Muscle layer of colon (tissue), 2 donors: ENCODE data around the gene PHYKPL.

ENCODE experiments used
- H3K27ac ChIP-seq: one replicate; pipeline ENCODE4 v1.7.0; 2013; ENCODE audit warnings: low read depth, mild to moderate bottlenecking, low read length, moderate library complexity
- H3K27me3 ChIP-seq, 2 donors: one replicate each; pipeline ENCODE4 v1.7.0; 2013; ENCODE audit warnings: low read length in 2 of 2, mild to moderate bottlenecking in 2 of 2; ENCODE audit not compliant: insufficient read depth in 2 of 2, control insufficient read depth in 1 of 2
- H3K36me3 ChIP-seq: one replicate; pipeline ENCODE4 v1.7.0; 2013; ENCODE audit warnings: mild to moderate bottlenecking, low read length; ENCODE audit not compliant: insufficient read depth
- H3K4me1 ChIP-seq: one replicate; pipeline ENCODE4 v1.7.0; 2013; ENCODE audit warnings: mild to moderate bottlenecking, low read length; ENCODE audit not compliant: insufficient read depth
- H3K4me3 ChIP-seq, 2 donors: one replicate each; pipeline ENCODE4 v1.7.0; 2013; ENCODE audit warnings: low read length in 2 of 2, low read depth in 1 of 2, mild to moderate bottlenecking in 1 of 2, moderate library complexity in 1 of 2
- H3K9ac ChIP-seq: one replicate; pipeline ENCODE4 v1.7.0; 2013; ENCODE audit warnings: low read length
- H3K9me3 ChIP-seq: one replicate; pipeline ENCODE4 v1.7.0; 2013; ENCODE audit warnings: mild to moderate bottlenecking, low read length
- donor health status: abdominal sarcoma.
- donor health status: Adenocarcinoma of cecum.

The PHYKPL gene

DNA sequence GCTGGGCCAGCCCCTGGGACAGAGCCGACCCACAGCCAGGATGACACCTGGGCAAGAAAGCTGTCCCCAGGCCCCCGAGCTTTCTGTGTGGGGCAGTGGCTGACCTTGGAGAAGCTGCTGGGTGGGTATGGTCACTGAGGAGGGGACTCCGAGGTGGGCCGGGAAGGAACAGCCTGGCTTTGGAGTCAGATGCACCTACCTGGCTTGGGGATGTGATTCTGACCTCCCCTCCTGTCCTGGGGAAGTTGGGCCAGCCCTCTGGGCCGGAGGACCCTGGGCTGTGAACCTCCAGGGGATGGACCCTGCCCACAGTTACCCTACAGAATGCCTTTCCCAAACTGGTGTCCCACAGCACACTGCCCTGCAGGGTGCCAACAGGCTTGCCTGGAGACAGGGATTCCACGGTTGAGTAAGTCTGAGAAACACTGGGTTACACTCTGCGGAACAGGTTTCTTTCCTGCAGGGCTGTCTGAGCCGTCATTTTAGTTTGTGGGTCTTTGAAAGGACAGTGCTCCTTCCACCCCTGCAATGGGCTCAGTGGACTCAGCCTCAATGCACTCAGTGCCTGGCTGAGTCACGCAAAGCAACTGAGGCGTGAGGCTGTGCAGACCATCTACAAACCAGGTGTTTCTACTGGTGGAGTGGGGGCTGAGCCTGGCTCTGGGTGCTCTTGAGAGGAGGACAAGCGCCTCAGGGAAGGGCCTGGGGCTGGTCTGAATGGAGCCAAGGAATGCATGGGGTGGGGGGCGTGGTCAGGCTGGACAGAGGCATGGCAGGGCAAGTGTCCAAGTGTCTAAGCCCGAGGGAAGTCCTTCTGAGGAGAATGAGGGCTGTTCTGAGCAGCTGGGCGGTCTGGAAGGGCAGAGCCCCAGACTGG lies 41.3 kb upstream of the PHYKPL start:
- no peak overlapping the region for H3K9ac ChIP-seq
- H3K27ac ChIP-seq, result no peak overlapping the region
- no peaks in the 10 kb centered on the region for H3K36me3 ChIP-seq
- H3K4me1 ChIP-seq, result no peaks in the 10 kb centered on the region
- peaks cover 0 to 2% of the 10 kb centered on the region in 2 donors for H3K27me3 ChIP-seq
- H3K4me3 ChIP-seq, result no peak overlapping the region
- H3K9me3 ChIP-seq, result no peaks in the 10 kb centered on the region

GRCh38 chr5:178273041-178273440 lies 40.4 kb upstream of the PHYKPL start:
- H3K27ac ChIP-seq, result no peak overlapping the region
- H3K36me3 ChIP-seq, result no peaks in the 10 kb centered on the region
- no peaks in the 10 kb centered on the region for H3K4me1 ChIP-seq
- no peak overlapping the region for H3K4me3 ChIP-seq
- no peaks in the 10 kb centered on the region for H3K9me3 ChIP-seq
- H3K9ac ChIP-seq, result no peak overlapping the region
- H3K27me3 ChIP-seq, result no peaks in the 10 kb centered on the region

GRCh38 chr5:178272591-178272990 lies 40.0 kb upstream of the PHYKPL start:
- Histone ChIP-seq H3K27ac (no peak overlapping the region), H3K9me3 (no peaks in the 10 kb centered on the region), H3K36me3 (no peaks in the 10 kb centered on the region), H3K4me3 (no peak overlapping the region), H3K9ac (no peak overlapping the region), H3K27me3 (no peaks in the 10 kb centered on the region), H3K4me1 (no peaks in the 10 kb centered on the region)

DNA sequence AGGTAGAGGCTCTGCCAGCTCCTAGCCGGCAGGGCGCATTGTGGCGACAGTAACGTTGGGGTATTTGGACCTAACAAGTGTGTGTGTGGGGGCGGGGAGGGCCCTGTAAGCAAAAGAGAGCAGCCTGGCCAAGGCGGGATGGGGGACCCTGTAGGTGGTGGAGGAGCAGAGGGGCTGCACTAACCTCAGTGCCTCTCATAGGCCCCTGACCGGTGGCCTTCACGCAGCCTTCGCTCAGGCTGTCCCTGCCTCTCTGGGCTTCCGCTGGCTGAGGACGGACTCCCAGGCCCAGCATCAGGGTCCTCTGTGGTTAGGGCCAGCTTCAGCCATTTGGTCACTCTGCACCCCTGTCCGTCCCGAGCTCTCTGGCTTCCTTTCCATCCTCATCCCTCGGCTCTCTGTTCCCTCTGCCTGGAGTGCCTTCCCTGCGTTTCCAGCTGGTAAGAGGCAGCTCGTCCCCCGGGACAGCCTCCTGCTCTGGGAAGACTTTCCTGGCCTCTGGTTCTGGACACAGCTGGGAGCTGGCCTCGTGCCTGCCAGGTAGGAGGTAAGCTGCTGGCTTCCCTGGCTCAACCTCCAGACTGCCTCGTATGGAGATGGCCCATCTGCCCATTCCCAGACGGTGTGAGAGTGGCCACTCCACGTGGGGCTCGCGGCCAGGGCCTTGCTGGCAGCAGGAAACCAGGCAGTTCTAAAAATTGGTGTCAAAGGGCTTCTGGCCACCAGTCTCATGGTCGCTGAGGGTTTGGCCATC lies 39.3 kb upstream of the PHYKPL start:
- no peak overlapping the region for H3K27ac ChIP-seq

DNA sequence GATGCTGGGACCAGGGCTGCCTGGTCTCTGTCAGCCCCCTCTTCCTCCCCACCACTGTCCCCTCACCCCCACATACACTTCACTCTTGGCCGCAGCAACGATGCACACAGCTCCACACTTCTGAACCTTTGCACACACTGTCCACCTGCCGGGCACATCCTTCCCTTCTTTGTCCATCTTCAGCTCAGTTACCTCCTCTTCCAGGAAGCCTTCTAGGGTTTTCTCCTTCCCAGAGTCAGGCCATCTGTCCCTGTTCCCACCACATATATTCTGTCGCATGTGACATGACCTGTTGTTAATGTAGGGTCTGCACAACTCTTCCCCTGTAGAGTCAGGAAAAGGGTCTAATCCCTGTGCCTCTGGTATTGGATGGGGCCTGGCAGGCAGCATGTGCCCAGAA lies 38.6 kb upstream of the PHYKPL start:
- Histone ChIP-seq H3K4me3 (no peak overlapping the region), H3K9ac (no peak overlapping the region), H3K36me3 (no peaks in the 10 kb centered on the region), H3K9me3 (no peaks in the 10 kb centered on the region), H3K27me3 (no peaks in the 10 kb centered on the region), H3K4me1 (no peaks in the 10 kb centered on the region), H3K27ac (no peak overlapping the region)

More for the DNA sequence above, 39.3 kb upstream of the PHYKPL start:
- Histone ChIP-seq H3K9me3 (no peaks in the 10 kb centered on the region), H3K27me3 (no peaks in the 10 kb centered on the region), H3K36me3 (no peaks in the 10 kb centered on the region), H3K9ac (no peak overlapping the region), H3K4me1 (no peaks in the 10 kb centered on the region), H3K4me3 (no peak overlapping the region)

GRCh38 chr5:178269499-178269898 lies 36.9 kb upstream of the PHYKPL start:
- Histone ChIP-seq H3K4me1 (no peaks in the 10 kb centered on the region), H3K27me3 (no peaks in the 10 kb centered on the region), H3K9me3 (no peaks in the 10 kb centered on the region), H3K36me3 (no peaks in the 10 kb centered on the region), H3K9ac (no peak overlapping the region), H3K27ac (no peak overlapping the region), H3K4me3 (no peak overlapping the region)

DNA sequence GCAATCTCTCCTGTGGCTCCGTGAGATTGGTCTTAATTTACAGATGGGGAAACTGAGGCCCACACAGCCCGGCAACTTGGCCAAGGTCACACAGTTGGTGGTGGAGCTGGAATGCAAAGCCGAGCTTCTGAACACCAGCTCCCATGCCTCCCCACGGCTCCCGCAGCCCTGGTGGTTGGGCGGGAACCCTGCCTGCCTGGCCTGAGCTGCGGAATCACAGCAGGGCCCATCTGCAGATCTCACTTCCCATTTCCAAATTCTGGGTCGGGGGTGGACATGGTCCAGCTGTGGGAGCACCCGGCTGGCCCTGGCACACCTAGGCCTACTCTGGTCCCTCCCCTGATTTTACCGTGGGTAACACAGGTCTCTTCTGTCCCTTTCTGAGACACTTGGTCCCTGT lies 35.3 kb upstream of the PHYKPL start:
- Histone ChIP-seq H3K27ac (no peak overlapping the region), H3K9me3 (no peaks in the 10 kb centered on the region), H3K9ac (no peak overlapping the region), H3K36me3 (no peaks in the 10 kb centered on the region), H3K27me3 (no peaks in the 10 kb centered on the region), H3K4me1 (no peaks in the 10 kb centered on the region), H3K4me3 (no peak overlapping the region)

GRCh38 chr5:178267245-178267644 lies 34.6 kb upstream of the PHYKPL start:
- Histone ChIP-seq H3K9ac (no peak overlapping the region), H3K4me1 (no peaks in the 10 kb centered on the region), H3K9me3 (no peaks in the 10 kb centered on the region), H3K36me3 (no peaks in the 10 kb centered on the region), H3K27me3 (no peaks in the 10 kb centered on the region), H3K4me3 (no peak overlapping the region), H3K27ac (no peak overlapping the region)

- H3K27ac ChIP-seq, result no peak overlapping the region
- H3K9me3 ChIP-seq, result no peaks in the 10 kb centered on the region
- H3K36me3 ChIP-seq, result no peaks in the 10 kb centered on the region
- no peaks in the 10 kb centered on the region for H3K4me1 ChIP-seq
- no peak overlapping the region for H3K9ac ChIP-seq
- no peak overlapping the region for H3K4me3 ChIP-seq
- H3K27me3 ChIP-seq, result no peaks in the 10 kb centered on the region
These were observed 34.0 kb upstream of the PHYKPL start for GRCh38 chr5:178266581-178266980.

DNA sequence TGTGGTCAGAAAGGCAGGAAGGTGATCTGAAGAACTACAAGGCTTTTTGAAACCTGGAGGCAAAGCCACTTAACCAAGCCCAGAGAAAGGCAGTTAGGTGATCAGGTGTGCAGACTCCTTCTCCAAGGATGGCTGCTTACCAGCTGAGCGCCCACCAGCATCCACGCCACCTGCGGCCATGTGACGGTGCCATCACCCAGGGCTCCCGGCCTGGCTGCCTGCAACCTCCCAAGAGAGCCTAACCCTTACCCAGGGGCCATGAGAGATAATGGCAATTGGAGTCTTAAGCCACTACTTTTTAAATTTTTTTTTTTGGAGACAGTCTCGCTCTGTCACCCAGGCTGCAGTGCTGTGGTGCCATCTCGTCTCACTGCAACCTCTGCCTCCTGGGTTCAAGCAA lies 33.1 kb upstream of the PHYKPL start:
- Histone ChIP-seq H3K27ac (no peak overlapping the region), H3K36me3 (no peaks in the 10 kb centered on the region), H3K4me1 (no peaks in the 10 kb centered on the region), H3K4me3 (no peak overlapping the region), H3K9me3 (no peaks in the 10 kb centered on the region), H3K9ac (no peak overlapping the region), H3K27me3 (no peaks in the 10 kb centered on the region)

DNA sequence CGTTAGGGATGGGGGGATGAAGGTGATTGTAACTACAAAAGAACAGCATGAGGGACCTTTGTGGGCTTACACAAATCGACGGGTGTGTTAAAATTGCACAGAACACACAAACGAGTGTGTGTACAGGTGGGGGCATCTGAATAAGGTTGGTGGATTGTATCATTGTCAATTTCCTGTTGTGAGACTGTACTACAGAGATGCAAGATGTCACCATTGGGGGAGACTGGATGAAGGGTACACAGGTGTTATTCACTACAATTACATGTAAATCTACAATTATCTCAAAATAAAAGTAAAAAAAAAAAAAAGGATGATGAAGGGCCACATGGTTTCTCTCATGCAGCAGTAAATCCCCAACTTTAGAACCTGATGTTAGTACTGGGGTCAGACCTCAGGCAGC lies 31.4 kb upstream of the PHYKPL start:
- Histone ChIP-seq H3K27me3 (no peaks in the 10 kb centered on the region), H3K9me3 (no peaks in the 10 kb centered on the region), H3K9ac (no peak overlapping the region), H3K36me3 (no peaks in the 10 kb centered on the region), H3K4me1 (no peaks in the 10 kb centered on the region), H3K27ac (no peak overlapping the region), H3K4me3 (no peak overlapping the region)
